Panc1 (cell line): ENCODE measurements around the gene PPIL1. TPM values are rescaled to one million over a fixed set of nuclear protein-coding genes. Genes with fewer than 3 reads are reported as not detected.
A peak's percentile ranks its signal among the peaks of the same experiment; 100 is the strongest.

Source experiments
- ATAC-seq: fragments of 200-7000 bp; cut with Tn5 transposase; 2 replicates; pipeline ENCODE4 v1.9.1; 2020; ENCODE audit warnings: mild to moderate bottlenecking, moderate library complexity
- BruUV-seq: library from RNA; stranded (reverse); fragments of 400-500 nt; replicated peaks from 2 replicates; lab custom pipeline; 2021; lab: Mats Ljungman, UMichigan
- CTCF ChIA-PET: fragments of 300-600 bp; sonication (Branson Sonifier 250); formaldehyde crosslinking; loops from one replicate; lab custom pipeline; 2022; ENCODE audit warnings: antibody characterized with exemption; lab: Charles Lee
- POLR2A ChIA-PET: fragments of 300-600 bp; sonication (Branson Sonifier 250); formaldehyde crosslinking; loops from one replicate; lab custom pipeline; 2022; ENCODE audit warnings: antibody characterized with exemption; lab: Charles Lee
- DNase-seq: peaks from one replicate; pipeline ENCODE4 v3.0.0-alpha.2; 2010; ENCODE audit warnings: low read depth, low spot score
- H3K27ac ChIP-seq: 2 replicates; pipeline ENCODE4 v1.5.1; 2011; ENCODE audit warnings: mild to moderate bottlenecking, low read length, inconsistent platforms
- H3K27me3 ChIP-seq: fragments of 200-500 bp; sonication (Bioruptor generic); 2 replicates; pipeline ENCODE4 v1.6.0; 2014; ENCODE audit warnings: low read length, inconsistent platforms; ENCODE audit not compliant: control insufficient read depth, insufficient read depth
- H3K36me3 ChIP-seq: fragments of 200-500 bp; sonication (Bioruptor generic); 2 replicates; pipeline ENCODE4 v1.5.1; 2014; ENCODE audit warnings: inconsistent platforms, mild to moderate bottlenecking, low read length, moderate library complexity; ENCODE audit not compliant: control insufficient read depth, insufficient read depth
- H3K4me1 ChIP-seq: 2 replicates; pipeline ENCODE4 v1.5.1; 2011; ENCODE audit warnings: inconsistent platforms, mild to moderate bottlenecking, low read length, moderate library complexity; ENCODE audit not compliant: control insufficient read depth, insufficient read depth
- H3K4me3 ChIP-seq, 2 experiments: 2 replicates each; pipeline ENCODE4 v1.5.1; 2011 to 2012; ENCODE audit warnings: low read depth in 2 of 2, low read length in 2 of 2, mild to moderate bottlenecking in 2 of 2, inconsistent platforms in 1 of 2, moderate library complexity in 1 of 2
- H3K9me3 ChIP-seq: fragments of 200-500 bp; sonication (Bioruptor generic); 2 replicates; pipeline ENCODE4 v1.5.1; 2014; ENCODE audit warnings: low read depth, mild to moderate bottlenecking, inconsistent platforms, low read length, moderate library complexity; ENCODE audit not compliant: control insufficient read depth, insufficient read depth
- POLR2AphosphoS5 ChIP-seq: IDR thresholded peaks from 2 replicates; pipeline ENCODE4 v1.6.1; 2012; ENCODE audit warnings: mild to moderate bottlenecking, low read depth, low read length, moderate library complexity
- REST ChIP-seq, 2 experiments: IDR thresholded peaks; 2 replicates each; pipeline ENCODE4 v1.6.1; 2011 to 2012; ENCODE audit warnings: low read depth in 2 of 2, control low read depth in 1 of 2, low read length in 1 of 2, mild to moderate bottlenecking in 1 of 2, moderate library complexity in 1 of 2; ENCODE audit not compliant: insufficient read depth in 1 of 2
- SIN3A ChIP-seq: IDR thresholded peaks from 2 replicates; pipeline ENCODE4 v1.6.1; 2012; ENCODE audit warnings: low read depth, mild to moderate bottlenecking, low read length, moderate library complexity, borderline replicate concordance; ENCODE audit not compliant: insufficient read depth
- TCF7L2 ChIP-seq: IDR thresholded peaks from 2 replicates; pipeline ENCODE4 v1.6.1; 2011; ENCODE audit warnings: mild to moderate bottlenecking, low read depth, low read length, inconsistent platforms
- in situ Hi-C: cut with HindIII; loops from 2 replicates; pipeline ENCODE4 v1.10.0; 2016; ENCODE audit warnings: low sequenced_read_pairs, low pct_unique_long_range_greater_than_20kb
- intact Hi-C: fragments of 100-400 bp; cut with micrococcal nuclease; formaldehyde crosslinking; loops from one replicate; pipeline ENCODE4 v1.10.0; 2022; ENCODE audit not compliant: unreplicated experiment
- total RNA-seq: library from RNA; stranded (reverse); gene quantifications from one replicate; pipeline ENCODE4 v1.2.1, GENCODE V29; 2021; ENCODE audit not compliant: unreplicated experiment
- TF ChIP-seq, protein P1 (sequence below): fragments of 450-650 bp; IDR thresholded peaks from 2 replicates; pipeline ENCODE4 v1.5.1; 2017; ENCODE audit warnings: mild to moderate bottlenecking

PPIL1 gene
- total RNA-seq, 1 experiment from 2014 or later: 44.1 TPM

GRCh38 chr6:36873115-36873514 is 1.5 kb downstream of the PPIL1 start:
- no peaks in the 10 kb centered on the region for H3K9me3 ChIP-seq
- TF ChIP-seq, protein P1, sequence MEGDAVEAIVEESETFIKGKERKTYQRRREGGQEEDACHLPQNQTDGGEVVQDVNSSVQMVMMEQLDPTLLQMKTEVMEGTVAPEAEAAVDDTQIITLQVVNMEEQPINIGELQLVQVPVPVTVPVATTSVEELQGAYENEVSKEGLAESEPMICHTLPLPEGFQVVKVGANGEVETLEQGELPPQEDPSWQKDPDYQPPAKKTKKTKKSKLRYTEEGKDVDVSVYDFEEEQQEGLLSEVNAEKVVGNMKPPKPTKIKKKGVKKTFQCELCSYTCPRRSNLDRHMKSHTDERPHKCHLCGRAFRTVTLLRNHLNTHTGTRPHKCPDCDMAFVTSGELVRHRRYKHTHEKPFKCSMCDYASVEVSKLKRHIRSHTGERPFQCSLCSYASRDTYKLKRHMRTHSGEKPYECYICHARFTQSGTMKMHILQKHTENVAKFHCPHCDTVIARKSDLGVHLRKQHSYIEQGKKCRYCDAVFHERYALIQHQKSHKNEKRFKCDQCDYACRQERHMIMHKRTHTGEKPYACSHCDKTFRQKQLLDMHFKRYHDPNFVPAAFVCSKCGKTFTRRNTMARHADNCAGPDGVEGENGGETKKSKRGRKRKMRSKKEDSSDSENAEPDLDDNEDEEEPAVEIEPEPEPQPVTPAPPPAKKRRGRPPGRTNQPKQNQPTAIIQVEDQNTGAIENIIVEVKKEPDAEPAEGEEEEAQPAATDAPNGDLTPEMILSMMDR: no peak
- no peak for TF ChIP-seq TCF7L2
- TF ChIP-seq SIN3A: no peak
- no peak for TF ChIP-seq POLR2AphosphoS5
- TF ChIP-seq REST (IDR thresholded peaks at IDR 0.05; ENCODE audit: insufficient read depth in 1 of 2, low read depth in 2 of 2, low read length in 1 of 2): no peak
- H3K27ac ChIP-seq: peak overlapping the region; percentile 95; the same call in 1 of the 2 replicates
- peak overlapping the region in 1 of 2 experiments; percentile 90; a peak in 1 of 4 replicates for H3K4me3 ChIP-seq
- H3K36me3 ChIP-seq: peaks cover 9% of the 10 kb centered on the region
- intact Hi-C loops: no loop called here
- BruUV-seq: no TSS peak
- no peaks in the 10 kb centered on the region for H3K27me3 ChIP-seq
- no peak for ATAC-seq
- peaks cover 16% of the 10 kb centered on the region for H3K4me1 ChIP-seq
- ChIA-PET POLR2A (no interaction called here), CTCF (interaction anchor here (1.7 kb wide), 1 partner anchor 145 kb away, joined by 4 read pairs; no protein-coding TSS in a partner anchor)
- in situ Hi-C loops: no loop called here
- DNase-seq: no peak

GRCh38 chr6:36871686-36872085 is 2.9 kb downstream of the PPIL1 start:
- ChIA-PET POLR2A (no interaction called here), CTCF (no interaction called here)
- no peak overlapping the region for H3K4me3 ChIP-seq
- peaks cover 16% of the 10 kb centered on the region for H3K4me1 ChIP-seq
- intact Hi-C loops: no loop called here
- no peak overlapping the region for H3K27ac ChIP-seq
- DNase-seq: no peak
- no peaks in the 10 kb centered on the region for H3K9me3 ChIP-seq
- no peak for TF ChIP-seq POLR2AphosphoS5
- TF ChIP-seq, protein P1: no peak
- no peaks in the 10 kb centered on the region for H3K27me3 ChIP-seq
- H3K36me3 ChIP-seq: peaks cover 9% of the 10 kb centered on the region
- no peak for ATAC-seq
- BruUV-seq: no TSS peak
- in situ Hi-C loops: no loop called here
